H1 (cell line): ENCODE measurements around the gene SCNN1G. TPM values are rescaled to one million over a fixed set of nuclear protein-coding genes. Genes with fewer than 3 reads are reported as not detected.

ENCODE experiments used
- CHD7 ChIP-seq: fragments of 300-600 bp; sonication (generic); IDR thresholded peaks from 2 replicates; pipeline ENCODE4 v1.7.1; 2012; ENCODE audit warnings: low read length, moderate library complexity, mild to moderate bottlenecking, inconsistent platforms; ENCODE audit not compliant: insufficient replicate concordance
- MAX ChIP-seq: IDR thresholded peaks from 2 replicates; pipeline ENCODE4 v1.6.1; 2012; ENCODE audit warnings: inconsistent platforms
- RNF2 ChIP-seq: fragments of 200-900, 300-1000 bp; sonication (generic); IDR thresholded peaks from 2 replicates; pipeline ENCODE4 v1.7.1; 2016; ENCODE audit warnings: borderline replicate concordance, low read depth, mild to moderate bottlenecking, antibody characterized with exemption, low read length; ENCODE audit not compliant: poor library complexity, severe bottlenecking; ENCODE audit errors: missing control alignments
- SAP30 ChIP-seq: fragments of 300-600 bp; sonication (generic); IDR thresholded peaks from 2 replicates; pipeline ENCODE4 v1.7.1; 2012; ENCODE audit warnings: low read length, moderate library complexity, mild to moderate bottlenecking, inconsistent platforms; ENCODE audit not compliant: insufficient read depth, insufficient replicate concordance
- TAF1 ChIP-seq: IDR thresholded peaks from 2 replicates; pipeline ENCODE4 v1.6.1; 2011; ENCODE audit warnings: mild to moderate bottlenecking, low read depth, low read length
- USF2 ChIP-seq: IDR thresholded peaks from 2 replicates; pipeline ENCODE4 v1.6.1; 2011; ENCODE audit warnings: low read length, improper control_type of control experiment
- ZNF274 ChIP-seq: IDR thresholded peaks from 2 replicates; pipeline ENCODE4 v1.7.0; 2012; ENCODE audit warnings: low read length, borderline replicate concordance; ENCODE audit errors: extremely low read depth
- polyA plus RNA-seq, 7 experiments: library from polyadenylated mRNA; depleted of rRNA in 3 of 7; stranded (reverse) in 5 of 7; unstranded in 2 of 7; fragments of >200 nt in 5 of 7; fragments of 200-250 nt in 2 of 7; gene quantifications; 1 replicate in 5 of 7; 2 replicates in 1 of 7; 4 replicates in 1 of 7; pipeline versions ENCODE4 v1.2.1 to v1.2.3, GENCODE V29; 2011 to 2013; ENCODE audit warnings: missing spikeins in 2 of 7, mixed read lengths in 2 of 7
- total RNA-seq: library from RNA; stranded (reverse); fragmentation: NEBNext Ultra II Directional; extraction: Animal tissue kit (Norgen Biotek cat#: 25700); gene quantifications from 2 replicates; pipeline ENCODE4 v1.2.1, GENCODE V29; 2021

Gene SCNN1G
- total and polyA plus RNA-seq, 2 of the 8 experiments (the other 6 are each of a cell fraction or from before 2014, with no cell fraction given) = 0.73 to 1.1 TPM

GRCh38 chr16:23143391-23143790 is 39.2 kb upstream of the SCNN1G start (continued):
- TF ChIP-seq USF2 (no peak), TAF1 (no peak), SAP30 (no peak), CHD7 (no peak), RNF2 (no peak), ZNF274 (no peak), MAX (no peak)
